Keratinocyte (primary cell): ENCODE results near the gene KCNIP2. TPM values are rescaled to one million over a fixed set of nuclear protein-coding genes. Genes with fewer than 3 reads are reported as not detected.

Experiments used
- DNase-seq: peaks from one replicate; pipeline ENCODE4 v3.0.0-alpha.2; 2011; ENCODE audit warnings: low read depth, missing footprints, low spot score
- FAIRE-seq: peaks from 2 replicates; lab custom pipeline; 2011; peaks lifted over from hg19 to GRCh38; lab: Jason Lieb, UNC
- H2AFZ ChIP-seq: 2 replicates; pipeline ENCODE4 v1.6.0; 2012; ENCODE audit warnings: low read length, control low read depth, inconsistent platforms; ENCODE audit not compliant: control insufficient read depth
- H3K27ac ChIP-seq: 2 replicates; pipeline ENCODE4 v1.5.1; 2011; ENCODE audit warnings: low read length; ENCODE audit not compliant: control insufficient read depth, insufficient read depth
- H3K27me3 ChIP-seq: 3 replicates; pipeline ENCODE4 v1.6.0; 2011; ENCODE audit warnings: low read length; ENCODE audit not compliant: control insufficient read depth, insufficient read depth; ENCODE audit errors: extremely low read depth
- H3K36me3 ChIP-seq, 2 experiments: 2 replicates in 1 of 2; 3 replicates in 1 of 2; pipeline ENCODE4 v1.5.1; 2011; ENCODE audit warnings: low read length in 2 of 2, mild to moderate bottlenecking in 1 of 2; ENCODE audit not compliant: control insufficient read depth in 2 of 2, insufficient read depth in 2 of 2; ENCODE audit errors: extremely low read depth in 1 of 2
- H3K4me1 ChIP-seq: 3 replicates; pipeline ENCODE4 v1.5.1; 2011; ENCODE audit warnings: low read length; ENCODE audit not compliant: control insufficient read depth, insufficient read depth; ENCODE audit errors: extremely low read depth
- H3K4me2 ChIP-seq: 3 replicates; pipeline ENCODE4 v1.6.0; 2011; ENCODE audit warnings: low read depth, low read length; ENCODE audit not compliant: control insufficient read depth, insufficient read depth; ENCODE audit errors: extremely low read depth
- H3K4me3 ChIP-seq, 3 experiments: fragments of 200-600 bp in 1 of 3; sonication (generic) in 1 of 3; 2 replicates in 2 of 3; 3 replicates in 1 of 3; pipeline ENCODE4 v1.5.1; 2011 to 2016; ENCODE audit warnings: low read length in 3 of 3, mild to moderate bottlenecking in 3 of 3, control low read depth in 2 of 3, inconsistent platforms in 1 of 3, low read depth in 1 of 3, mixed read lengths in 1 of 3, mixed run types in 1 of 3, moderate library complexity in 1 of 3; ENCODE audit not compliant: control insufficient read depth in 2 of 3, insufficient read depth in 2 of 3; ENCODE audit errors: extremely low read depth in 1 of 3
- H3K79me2 ChIP-seq: 2 replicates; pipeline ENCODE4 v1.6.0; 2012; ENCODE audit warnings: low read length; ENCODE audit not compliant: control insufficient read depth, insufficient read depth
- H3K9ac ChIP-seq: 3 replicates; pipeline ENCODE4 v1.6.0; 2011; ENCODE audit warnings: low read length; ENCODE audit not compliant: control insufficient read depth, insufficient read depth; ENCODE audit errors: extremely low read depth
- H3K9me1 ChIP-seq: 3 replicates; pipeline ENCODE4 v1.6.0; 2011; ENCODE audit warnings: low read length; ENCODE audit not compliant: control insufficient read depth, insufficient read depth; ENCODE audit errors: extremely low read depth
- H3K9me3 ChIP-seq: 2 replicates; pipeline ENCODE4 v1.5.1; 2012; ENCODE audit warnings: low read depth, low read length; ENCODE audit not compliant: control insufficient read depth
- H4K20me1 ChIP-seq: 3 replicates; pipeline ENCODE4 v1.6.0; 2011; ENCODE audit warnings: low read length; ENCODE audit not compliant: control insufficient read depth, insufficient read depth; ENCODE audit errors: extremely low read depth
- EZH2 ChIP-seq: IDR thresholded peaks from one replicate; pipeline ENCODE4 v1.6.1; 2012; ENCODE audit warnings: inconsistent platforms, mild to moderate bottlenecking, low read length, moderate library complexity
- dilution Hi-C: fragments of 300-500 bp; cut with MboI; formaldehyde crosslinking; loops from one replicate; pipeline ENCODE4 v1.7.0; 2020; ENCODE audit warnings: low sequenced_read_pairs; ENCODE audit not compliant: extremely low pct_ligation_motif_present
- polyA plus RNA-seq, 5 experiments: library from polyadenylated mRNA; depleted of rRNA in 3 of 5; stranded (reverse) in 3 of 5; stranded (forward) in 1 of 5; unstranded in 1 of 5; fragments of >200 nt; gene quantifications; 1 replicate in 1 of 5; 2 replicates in 3 of 5; 3 replicates in 1 of 5; pipeline versions ENCODE4 v1.2.1 to v1.2.3, GENCODE V29; 2011 to 2012; ENCODE audit warnings: missing spikeins in 2 of 5, low read depth in 1 of 5, low replicate concordance in 1 of 5
- TF ChIP-seq, protein P1 (sequence below), 3 experiments: IDR thresholded peaks in 1 of 3; conservative IDR thresholded peaks in 1 of 3; optimal IDR thresholded peaks in 1 of 3; 2 replicates in 2 of 3; 3 replicates in 1 of 3; pipeline versions ENCODE3 to v1.5.1; 2011; ENCODE audit warnings: low read length in 3 of 3, mild to moderate bottlenecking in 3 of 3, moderate library complexity in 2 of 3, control low read depth in 1 of 3, inconsistent platforms in 1 of 3; ENCODE audit not compliant: insufficient read depth in 2 of 3; ENCODE audit errors: extremely low read depth in 1 of 3

The KCNIP2 gene
- polyA plus RNA-seq, 1 donor (not counting 4 experiments of a cell fraction or from before 2014, with no cell fraction given): 0.41 TPM

DNA sequence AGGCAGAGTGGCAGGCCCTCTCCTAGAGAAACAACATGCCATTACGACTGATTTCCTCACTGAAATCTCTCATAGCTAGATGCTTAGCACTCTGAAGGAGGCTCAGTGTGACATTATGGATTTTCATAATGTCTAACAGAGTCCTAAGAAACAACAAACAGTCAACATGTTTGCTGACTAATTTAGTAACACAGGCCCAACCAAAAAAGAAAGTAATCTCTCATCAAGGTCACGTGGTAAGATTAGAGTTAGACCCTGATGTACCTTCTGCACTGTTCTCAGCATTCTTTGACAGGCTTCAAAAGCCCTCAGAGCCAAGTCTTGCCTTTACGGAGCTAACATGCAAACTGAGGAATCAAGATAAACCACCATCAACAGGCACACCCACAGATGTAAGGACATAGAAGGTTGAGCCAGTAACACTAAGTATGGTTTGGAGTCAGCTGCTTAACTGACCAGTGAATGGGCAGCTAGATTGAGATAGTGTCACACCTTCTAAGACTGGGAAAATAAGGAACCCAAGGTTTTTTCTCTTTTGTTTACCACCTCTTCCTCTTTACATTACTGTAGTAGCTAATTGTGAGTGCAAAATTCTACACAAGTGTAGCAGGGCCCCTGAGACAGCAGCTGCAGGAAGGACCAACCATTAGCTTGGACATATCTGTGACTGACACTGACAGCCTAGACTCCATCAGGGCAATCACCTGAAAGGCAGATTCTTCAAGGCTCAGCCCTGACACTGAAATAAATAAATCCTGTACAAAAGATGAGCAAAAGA, 15.3 kb upstream of the KCNIP2 start:
- FAIRE-seq (no peak), DNase-seq (no peak)
- Histone ChIP-seq H2AFZ (no peak overlapping the region), H3K27me3 (no peaks in the 10 kb centered on the region), H3K9ac (no peak overlapping the region), H3K36me3 (peaks cover 0 to 1% of the 10 kb centered on the region in 2 experiments), H4K20me1 (no peaks in the 10 kb centered on the region), H3K4me2 (no peak overlapping the region), H3K27ac (no peak overlapping the region), H3K4me3 (no peak overlapping the region), H3K4me1 (no peaks in the 10 kb centered on the region), H3K79me2 (no peaks in the 10 kb centered on the region), H3K9me1 (peaks cover 6% of the 10 kb centered on the region), H3K9me3 (no peaks in the 10 kb centered on the region)
- TF ChIP-seq EZH2: no peak
- TF ChIP-seq, protein P1, sequence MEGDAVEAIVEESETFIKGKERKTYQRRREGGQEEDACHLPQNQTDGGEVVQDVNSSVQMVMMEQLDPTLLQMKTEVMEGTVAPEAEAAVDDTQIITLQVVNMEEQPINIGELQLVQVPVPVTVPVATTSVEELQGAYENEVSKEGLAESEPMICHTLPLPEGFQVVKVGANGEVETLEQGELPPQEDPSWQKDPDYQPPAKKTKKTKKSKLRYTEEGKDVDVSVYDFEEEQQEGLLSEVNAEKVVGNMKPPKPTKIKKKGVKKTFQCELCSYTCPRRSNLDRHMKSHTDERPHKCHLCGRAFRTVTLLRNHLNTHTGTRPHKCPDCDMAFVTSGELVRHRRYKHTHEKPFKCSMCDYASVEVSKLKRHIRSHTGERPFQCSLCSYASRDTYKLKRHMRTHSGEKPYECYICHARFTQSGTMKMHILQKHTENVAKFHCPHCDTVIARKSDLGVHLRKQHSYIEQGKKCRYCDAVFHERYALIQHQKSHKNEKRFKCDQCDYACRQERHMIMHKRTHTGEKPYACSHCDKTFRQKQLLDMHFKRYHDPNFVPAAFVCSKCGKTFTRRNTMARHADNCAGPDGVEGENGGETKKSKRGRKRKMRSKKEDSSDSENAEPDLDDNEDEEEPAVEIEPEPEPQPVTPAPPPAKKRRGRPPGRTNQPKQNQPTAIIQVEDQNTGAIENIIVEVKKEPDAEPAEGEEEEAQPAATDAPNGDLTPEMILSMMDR (optimal IDR thresholded peaks at IDR 0.05 in 1 of 3, IDR thresholded peaks at IDR 0.05 in 1 of 3, conservative IDR thresholded peaks at IDR 0.05 in 1 of 3; ENCODE audit: extremely low read depth in 1 of 3, insufficient read depth in 2 of 3, low read length in 3 of 3): no peak
- dilution Hi-C loops: no loop called here

DNA sequence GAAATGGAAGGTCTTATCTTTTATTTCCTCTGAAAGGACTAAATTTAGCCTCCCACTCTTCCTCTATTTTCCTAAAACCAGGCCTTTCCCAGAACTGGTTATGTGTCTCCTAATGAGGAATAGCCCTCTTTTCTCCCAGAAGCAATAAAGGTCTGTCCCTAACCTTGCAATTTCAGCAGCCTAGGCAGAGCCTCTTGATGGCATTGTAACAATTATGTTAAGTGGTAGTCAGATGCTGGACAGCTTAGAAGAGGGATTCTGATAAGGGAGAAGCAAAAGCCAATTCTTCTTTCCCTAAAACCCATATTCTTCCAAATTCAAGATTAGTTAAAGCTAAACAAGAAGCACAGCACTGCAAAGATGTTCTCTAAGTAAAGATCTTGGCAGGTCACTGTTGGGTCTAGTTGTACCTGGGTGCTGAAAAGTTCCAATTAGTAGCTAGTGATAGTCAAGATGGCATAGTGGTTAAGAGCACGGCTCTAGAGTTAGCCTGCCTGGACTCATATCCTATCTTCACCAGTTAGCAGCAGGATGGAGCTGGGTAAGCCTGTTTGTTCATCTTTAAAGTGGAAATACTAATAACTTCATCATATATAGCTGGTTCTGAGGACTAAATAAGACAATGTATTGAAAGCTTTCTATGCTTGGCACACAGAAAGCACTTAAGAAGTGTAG, 14.3 kb upstream of the KCNIP2 start:
- Histone ChIP-seq H3K9me3 (no peaks in the 10 kb centered on the region), H3K4me3 (no peak overlapping the region), H2AFZ (no peak overlapping the region), H3K79me2 (no peaks in the 10 kb centered on the region), H3K36me3 (peaks cover 0 to 1% of the 10 kb centered on the region in 2 experiments), H3K9me1 (peaks cover 6% of the 10 kb centered on the region), H3K4me2 (no peak overlapping the region), H3K27ac (no peak overlapping the region), H3K27me3 (no peaks in the 10 kb centered on the region), H3K4me1 (no peaks in the 10 kb centered on the region), H4K20me1 (no peaks in the 10 kb centered on the region), H3K9ac (no peak overlapping the region)
- dilution Hi-C loops: no loop called here
- DNase-seq: no peak
- FAIRE-seq: no peak
- TF ChIP-seq EZH2: no peak
- TF ChIP-seq, protein P1 (optimal IDR thresholded peaks at IDR 0.05 in 1 of 3, IDR thresholded peaks at IDR 0.05 in 1 of 3, conservative IDR thresholded peaks at IDR 0.05 in 1 of 3; ENCODE audit: extremely low read depth in 1 of 3, insufficient read depth in 2 of 3, low read length in 3 of 3): no peak
